Endodermal cell (in vitro differentiated cells): ENCODE results near the gene TRIM22. TPM values are rescaled to one million over a fixed set of nuclear protein-coding genes. Genes with fewer than 3 reads are reported as not detected.
A peak's percentile ranks its signal among the peaks of the same experiment; 100 is the strongest.
"Not testable (repeated sequence)": the region's sequence is repeated elsewhere in the genome, so short reads cannot be mapped to it uniquely, and the experiment has no call there.

Source experiments
- DNase-seq: peaks from one replicate; pipeline ENCODE4 v3.0.0-alpha.2; 2017
- H3K27ac ChIP-seq: 2 replicates; pipeline ENCODE4 v1.5.1; 2013; ENCODE audit warnings: mild to moderate bottlenecking, low read depth, low read length, moderate library complexity
- H3K27me3 ChIP-seq: 2 replicates; pipeline ENCODE4 v1.6.1; 2013; ENCODE audit warnings: mild to moderate bottlenecking, low read length, moderate library complexity; ENCODE audit not compliant: insufficient read depth, control insufficient read depth, poor library complexity, severe bottlenecking
- H3K36me3 ChIP-seq: 2 replicates; pipeline ENCODE4 v1.7.0; 2013; ENCODE audit warnings: mild to moderate bottlenecking, low read length, moderate library complexity; ENCODE audit not compliant: control insufficient read depth, insufficient read depth
- H3K4me1 ChIP-seq: one replicate; pipeline ENCODE4 v1.7.0; 2013; ENCODE audit warnings: low read length; ENCODE audit not compliant: control insufficient read depth, insufficient read depth
- H3K4me3 ChIP-seq: 2 replicates; pipeline ENCODE4 v1.5.1; 2013; ENCODE audit warnings: mild to moderate bottlenecking, low read length, moderate library complexity
- H3K9ac ChIP-seq: 2 replicates; pipeline ENCODE4 v1.6.1; 2013; ENCODE audit warnings: mild to moderate bottlenecking, low read length, moderate library complexity; ENCODE audit not compliant: poor library complexity, severe bottlenecking; ENCODE audit errors: extremely low read depth
- H3K9me3 ChIP-seq: 2 replicates; pipeline ENCODE4 v1.6.1; 2013; ENCODE audit warnings: mild to moderate bottlenecking, low read length, moderate library complexity; ENCODE audit not compliant: control insufficient read depth
- H3K27ac Mint-ChIP-seq: 2 replicates; pipeline ENCODE4 v1.8.0; 2020; ENCODE audit warnings: mixed read lengths
- H3K27me3 Mint-ChIP-seq: 2 replicates; pipeline ENCODE4 v1.8.0; 2021; ENCODE audit warnings: mild to moderate bottlenecking, mixed read lengths; ENCODE audit not compliant: insufficient read depth
- H3K36me3 Mint-ChIP-seq: 2 replicates; pipeline ENCODE4 v1.8.0; 2020; ENCODE audit warnings: low read depth, mixed read lengths
- H3K4me1 Mint-ChIP-seq: 2 replicates; pipeline ENCODE4 v1.8.0; 2020; ENCODE audit warnings: mixed read lengths
- H3K4me3 Mint-ChIP-seq: 2 replicates; pipeline ENCODE4 v1.8.0; 2020; ENCODE audit warnings: mild to moderate bottlenecking, moderate library complexity, mixed read lengths
- H3K9me3 Mint-ChIP-seq: 2 replicates; pipeline ENCODE4 v1.8.0; 2020; ENCODE audit warnings: mild to moderate bottlenecking, mixed read lengths
- WGBS, 2 experiments: methylation state at CpG; one replicate each; pipeline versions ENCODE4 v1.1.5 to v1.1.7; 2013; ENCODE audit warnings: missing lambda C conversion rate in 2 of 2, mixed read lengths in 1 of 2; ENCODE audit not compliant: insufficient coverage in 1 of 2, insufficient read length in 1 of 2; 5-methylcytosine and 5-hydroxymethylcytosine counted together
- total RNA-seq, 2 donors: library from RNA; stranded (reverse); fragmentation: NEBNext Ultra II Directional in 1 of 2; extraction: Animal tissue kit (Norgen Biotek cat#: 25700) in 1 of 2; gene quantifications; 2 replicates in 1 of 2; 3 replicates in 1 of 2; pipeline ENCODE4 v1.2.1, GENCODE V29; 2021
- TF ChIP-seq, protein P1 (sequence below): fragments of 200-600 bp; sonication (generic); conservative IDR thresholded peaks from 2 replicates; pipeline ENCODE4 v1.5.0; 2021; ENCODE audit warnings: antibody characterized with exemption, mild to moderate bottlenecking

The TRIM22 gene
- total RNA-seq, 2 donors from 2014 or later = 1.1 to 3.1 TPM

DNA sequence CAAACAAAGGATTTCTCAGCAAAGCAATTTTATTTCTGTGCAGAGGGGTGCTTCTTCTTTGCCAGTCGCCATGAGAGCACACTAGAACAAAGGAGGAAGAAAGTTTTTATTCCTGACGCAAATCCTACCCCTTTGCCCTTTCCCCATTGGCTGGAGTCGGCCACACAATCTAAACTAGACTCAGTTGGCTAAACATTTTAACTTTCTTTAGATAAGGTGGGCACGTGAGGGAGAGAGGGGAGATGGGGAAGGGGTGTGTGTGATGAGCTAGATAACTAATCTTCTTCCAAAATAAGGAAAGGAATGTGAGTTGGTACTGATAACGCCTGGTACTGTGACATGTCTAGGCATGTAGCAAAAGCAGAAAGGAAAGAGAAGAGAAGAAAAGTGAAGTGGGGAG lies 626 bp downstream of the TRIM22 start:
- H3K27ac Mint-ChIP-seq = no peak overlapping the region
- no peaks in the 10 kb centered on the region for H3K27me3 Mint-ChIP-seq
- Histone ChIP-seq H3K36me3 (no peaks in the 10 kb centered on the region), H3K4me1 (no peaks in the 10 kb centered on the region), H3K27me3 (no peaks in the 10 kb centered on the region), H3K4me3 (no peak overlapping the region), H3K9me3 (peaks cover 5% of the 10 kb centered on the region), H3K9ac (no peak overlapping the region), H3K27ac (peak overlapping the region; percentile 34)
- TF ChIP-seq, protein P1, sequence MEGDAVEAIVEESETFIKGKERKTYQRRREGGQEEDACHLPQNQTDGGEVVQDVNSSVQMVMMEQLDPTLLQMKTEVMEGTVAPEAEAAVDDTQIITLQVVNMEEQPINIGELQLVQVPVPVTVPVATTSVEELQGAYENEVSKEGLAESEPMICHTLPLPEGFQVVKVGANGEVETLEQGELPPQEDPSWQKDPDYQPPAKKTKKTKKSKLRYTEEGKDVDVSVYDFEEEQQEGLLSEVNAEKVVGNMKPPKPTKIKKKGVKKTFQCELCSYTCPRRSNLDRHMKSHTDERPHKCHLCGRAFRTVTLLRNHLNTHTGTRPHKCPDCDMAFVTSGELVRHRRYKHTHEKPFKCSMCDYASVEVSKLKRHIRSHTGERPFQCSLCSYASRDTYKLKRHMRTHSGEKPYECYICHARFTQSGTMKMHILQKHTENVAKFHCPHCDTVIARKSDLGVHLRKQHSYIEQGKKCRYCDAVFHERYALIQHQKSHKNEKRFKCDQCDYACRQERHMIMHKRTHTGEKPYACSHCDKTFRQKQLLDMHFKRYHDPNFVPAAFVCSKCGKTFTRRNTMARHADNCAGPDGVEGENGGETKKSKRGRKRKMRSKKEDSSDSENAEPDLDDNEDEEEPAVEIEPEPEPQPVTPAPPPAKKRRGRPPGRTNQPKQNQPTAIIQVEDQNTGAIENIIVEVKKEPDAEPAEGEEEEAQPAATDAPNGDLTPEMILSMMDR = no peak
- H3K4me3 Mint-ChIP-seq = no peak overlapping the region
- peaks cover 9% of the 10 kb centered on the region for H3K9me3 Mint-ChIP-seq
- WGBS, 2 experiments = 77 to 80% methylated on average over 1 to 5 of the region's 5 CpGs
- H3K36me3 Mint-ChIP-seq = no peaks in the 10 kb centered on the region
- DNase-seq = no peak
- peaks cover 14% of the 10 kb centered on the region for H3K4me1 Mint-ChIP-seq

DNA sequence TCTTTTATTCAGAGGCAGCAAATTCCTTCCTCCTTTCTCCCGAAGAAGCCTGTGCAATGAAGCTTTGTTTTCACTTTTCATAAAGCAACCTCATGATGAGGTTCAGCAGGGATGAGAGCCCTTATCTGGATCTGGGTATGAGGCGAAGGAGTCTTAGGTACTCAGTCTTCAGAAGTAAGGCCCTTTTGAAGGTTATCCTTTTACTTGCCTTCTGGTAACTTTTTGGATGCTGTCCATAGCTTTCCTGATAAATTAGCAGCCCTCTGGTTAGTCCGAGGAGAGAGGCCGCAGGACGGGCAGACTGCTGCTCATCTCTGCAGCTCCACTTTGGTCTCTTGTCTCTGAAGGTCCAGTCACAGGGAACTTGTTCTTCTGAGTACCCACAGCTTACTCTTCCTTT lies 1.1 kb downstream of the TRIM22 start:
- Histone ChIP-seq H3K9me3 (peaks cover 5% of the 10 kb centered on the region), H3K4me3 (no peak overlapping the region), H3K36me3 (no peaks in the 10 kb centered on the region), H3K4me1 (no peaks in the 10 kb centered on the region), H3K27ac (no peak overlapping the region), H3K27me3 (no peaks in the 10 kb centered on the region), H3K9ac (no peak overlapping the region)
- H3K27ac Mint-ChIP-seq = no peak overlapping the region
- no peaks in the 10 kb centered on the region for H3K36me3 Mint-ChIP-seq
- TF ChIP-seq, protein P1 = no peak
- H3K4me1 Mint-ChIP-seq = peaks cover 13% of the 10 kb centered on the region
- H3K27me3 Mint-ChIP-seq = no peaks in the 10 kb centered on the region
- H3K4me3 Mint-ChIP-seq = no peak overlapping the region
- WGBS, 2 experiments = 95 to 96% methylated on average over 4 to 5 of the region's 5 CpGs
- DNase-seq = no peak
- H3K9me3 Mint-ChIP-seq = peaks cover 9% of the 10 kb centered on the region

DNA sequence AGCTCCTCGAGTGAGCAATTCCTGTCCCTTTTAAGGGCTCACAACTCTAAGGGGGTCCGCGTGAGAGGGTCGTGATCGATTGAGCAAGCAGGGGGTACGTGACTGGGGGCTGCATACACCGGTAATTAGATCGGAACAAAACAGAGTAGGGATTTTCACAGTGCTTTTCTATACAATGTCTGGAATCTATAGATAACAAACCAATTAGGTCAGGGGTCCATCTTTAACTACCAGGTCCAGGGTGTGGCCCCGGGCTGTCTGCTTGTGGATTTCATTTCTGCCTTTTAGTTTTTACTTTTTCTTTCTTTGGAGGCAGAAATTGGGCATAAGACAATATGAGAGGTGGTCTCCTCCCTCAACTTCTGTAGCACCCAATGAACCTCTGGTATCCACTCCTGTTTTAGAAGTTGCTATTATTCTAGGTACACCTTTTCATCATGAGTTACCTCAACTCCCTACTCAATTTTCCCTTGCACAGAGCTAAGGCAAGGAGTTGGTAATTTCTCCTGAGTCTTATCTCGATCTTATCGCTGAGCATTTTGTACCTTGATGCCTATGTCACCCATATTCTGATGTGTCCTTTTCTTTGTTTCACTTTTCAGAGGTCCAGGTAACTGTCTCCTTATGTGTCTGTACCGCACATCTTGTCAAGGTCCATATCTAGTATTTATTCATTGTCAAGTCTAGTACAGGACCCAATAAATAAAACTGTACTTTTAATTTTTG lies 1.8 kb downstream of the TRIM22 start:
- not testable (repeated sequence) for H3K27me3 ChIP-seq, H3K27me3 Mint-ChIP-seq, H3K9me3 ChIP-seq, DNase-seq, H3K27ac ChIP-seq, H3K4me3 ChIP-seq, H3K27ac Mint-ChIP-seq, H3K4me1 ChIP-seq, H3K36me3 ChIP-seq, H3K4me3 Mint-ChIP-seq, H3K9ac ChIP-seq, H3K36me3 Mint-ChIP-seq, H3K9me3 Mint-ChIP-seq
- 86 to 88% methylated on average over 2 to 12 of the region's 12 CpGs for WGBS, 2 experiments
- H3K4me1 Mint-ChIP-seq = peaks cover 13% of the 10 kb centered on the region

DNA sequence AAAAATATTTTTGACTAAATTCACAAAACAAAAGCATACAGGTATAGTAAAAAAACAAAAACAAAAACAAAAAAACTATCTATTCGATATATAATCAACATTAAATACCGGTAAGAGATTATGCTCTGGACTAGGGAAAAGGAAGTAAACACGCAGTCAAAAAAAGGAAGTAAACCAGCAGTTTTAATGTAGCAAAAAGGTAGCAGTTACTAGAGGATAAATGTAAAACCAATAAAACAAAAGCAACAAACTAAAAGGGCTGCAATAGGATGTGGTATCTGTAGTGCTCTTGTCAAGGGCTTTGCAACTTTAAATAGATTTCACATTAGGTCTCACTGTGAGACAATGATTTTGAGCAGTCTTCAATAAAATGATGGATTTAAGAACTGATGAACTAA lies 2.4 kb downstream of the TRIM22 start:
- Mint-ChIP-seq H3K27me3 (no peaks in the 10 kb centered on the region), H3K4me1 (peaks cover 13% of the 10 kb centered on the region), H3K9me3 (peaks cover 9% of the 10 kb centered on the region), H3K36me3 (no peaks in the 10 kb centered on the region), H3K27ac (no peak overlapping the region), H3K4me3 (no peak overlapping the region)
- TF ChIP-seq, protein P1 = no peak
- H3K36me3 ChIP-seq = no peaks in the 10 kb centered on the region
- peaks cover 5% of the 10 kb centered on the region for H3K9me3 ChIP-seq
- H3K9ac ChIP-seq = no peak overlapping the region
- H3K4me1 ChIP-seq = no peaks in the 10 kb centered on the region
- 97 to 100% methylated on average over 1 to 3 of the region's 3 CpGs for WGBS, 2 experiments
- no peaks in the 10 kb centered on the region for H3K27me3 ChIP-seq
- no peak overlapping the region for H3K4me3 ChIP-seq
- no peak overlapping the region for H3K27ac ChIP-seq
- DNase-seq = no peak
